ENCODE data around the gene GPR39. TPM values are rescaled to one million over a fixed set of nuclear protein-coding genes. Genes with fewer than 3 reads are reported as not detected.

The GPR39 gene
- total and polyA plus RNA-seq, 2 donors (not counting 3 experiments of a cell fraction or from before 2014, with no cell fraction given), result 0.03 to 0.20 TPM

- H3K4me2 ChIP-seq (ENCODE audit: insufficient read depth, low read length), result no peak overlapping the region
- H3K4me3 ChIP-seq (replicated peaks in 1 of 3; ENCODE audit: insufficient read depth in 1 of 3, low read depth in 1 of 3, low read length in 3 of 3), result no peak overlapping the region
- ChIA-PET CTCF (no interaction called here), POLR2A (no interaction called here)
- no peaks in the 10 kb centered on the region for H3K9me1 ChIP-seq (replicated peaks; ENCODE audit: control insufficient read depth, extremely low read depth, insufficient read depth, low read length)
- no peak overlapping the region for H3K27ac ChIP-seq (ENCODE audit: insufficient read depth, low read depth, low read length)
- H3K36me3 ChIP-seq (ENCODE audit: control insufficient read depth in 2 of 2, extremely low read depth in 1 of 2, insufficient read depth in 2 of 2, low read length in 2 of 2), result no peaks in the 10 kb centered on the region
- no peak for DNase-seq (ENCODE audit: low read depth, low spot score)
- H3K9me3 ChIP-seq (replicated peaks; ENCODE audit: control insufficient read depth, insufficient read depth, low read length), result no peaks in the 10 kb centered on the region
- BruUV-seq (replicated peaks), result no TSS peak
- TF ChIP-seq MAX (IDR thresholded peaks at IDR 0.05; ENCODE audit: insufficient read depth, insufficient read length), result no peak
- no peak for TF ChIP-seq JUN (IDR thresholded peaks at IDR 0.05; ENCODE audit: borderline replicate concordance, insufficient read depth, insufficient read length, low read depth)
- TF ChIP-seq GATA2 (IDR thresholded peaks at IDR 0.05; ENCODE audit: insufficient read depth, insufficient read length, low read depth, low read length), result no peak
- no peak for TF ChIP-seq MYC (IDR thresholded peaks at IDR 0.05; ENCODE audit: low read depth, low read length)
- no peak for TF ChIP-seq POLR2AphosphoS5 (IDR thresholded peaks at IDR 0.05; ENCODE audit: insufficient read depth, low read depth, low read length)
- TF ChIP-seq CTCF (IDR thresholded peaks at IDR 0.05; ENCODE audit: extremely low read depth in 1 of 2, insufficient read depth in 1 of 2, low read depth in 1 of 2, low read length in 2 of 2), result no peak
- no peak for TF ChIP-seq POLR2A (IDR thresholded peaks at IDR 0.05; ENCODE audit: low read depth, low read length)
- TF ChIP-seq EZH2 (IDR thresholded peaks at IDR 0.05; ENCODE audit: borderline replicate concordance, low read depth, low read length, severe bottlenecking), result no peak
- no peak for TF ChIP-seq FOS (IDR thresholded peaks at IDR 0.05; ENCODE audit: borderline replicate concordance, insufficient read depth, low read length)
- H3K4me1 ChIP-seq (ENCODE audit: control insufficient read depth, extremely low read depth, insufficient read depth, low read length), result no peaks in the 10 kb centered on the region
- H3K9ac ChIP-seq (replicated peaks; ENCODE audit: extremely low read depth, insufficient read depth, low read length), result no peak overlapping the region
- no peaks in the 10 kb centered on the region for H3K27me3 ChIP-seq (ENCODE audit: control insufficient read depth in 2 of 2, insufficient read depth in 2 of 2, low read length in 2 of 2)
- intact Hi-C loops (cut with micrococcal nuclease) (no loop called here), dilution Hi-C loops (cut with MboI; ENCODE audit: extremely low pct_ligation_motif_present, low sequenced_read_pairs) (no loop called here)
- FAIRE-seq, result no peak
- H4K20me1 ChIP-seq (replicated peaks; ENCODE audit: control insufficient read depth, extremely low read depth, insufficient read depth, low read length), result no peaks in the 10 kb centered on the region
- no peak overlapping the region for H2AFZ ChIP-seq (ENCODE audit: low read depth, low read length)
- H3K79me2 ChIP-seq (ENCODE audit: control insufficient read depth, insufficient read depth, low read length), result no peaks in the 10 kb centered on the region
Observed at GRCh38 chr2:132479155-132479554, 62.5 kb downstream of the GPR39 start.
